Measurements from ENCODE around the gene RBM47.
"Not testable (repeated sequence)": the region's sequence is repeated elsewhere in the genome, so short reads cannot be mapped to it uniquely, and the experiment has no call there.

RBM47 gene

GRCh38 chr4:40559585-40560465 is 69.8 kb downstream of the RBM47 start:
- no peak for DNase-seq (ENCODE audit: low read depth)
- no peak overlapping the region for H3K4me3 ChIP-seq (ENCODE audit: low read depth, low read length)
- TF ChIP-seq CTCF (IDR thresholded peaks at IDR 0.05; ENCODE audit: low read depth, low read length, missing control alignments) = no peak

GRCh38 chr4:40557736-40558135 is 71.9 kb downstream of the RBM47 start:
- H3K4me3 ChIP-seq (ENCODE audit: low read depth, low read length) = no peak overlapping the region
- TF ChIP-seq CTCF (IDR thresholded peaks at IDR 0.05; ENCODE audit: low read depth, low read length, missing control alignments) = no peak
- no peak for DNase-seq (ENCODE audit: low read depth)

- no peak for TF ChIP-seq CTCF (IDR thresholded peaks at IDR 0.05; ENCODE audit: low read depth, low read length, missing control alignments)
- DNase-seq (ENCODE audit: low read depth) = no peak
These were observed 74.3 kb downstream of the RBM47 start for GRCh38 chr4:40555176-40555900.

GRCh38 chr4:40554641-40555040 is 75.0 kb downstream of the RBM47 start:
- not testable (repeated sequence) for DNase-seq (ENCODE audit: low read depth); H3K4me3 ChIP-seq (ENCODE audit: low read depth, low read length)

More at GRCh38 chr4:40555176-40555900, 74.3 kb downstream of the RBM47 start:
- H3K4me3 ChIP-seq (ENCODE audit: low read depth, low read length) = no peak overlapping the region

- H3K4me3 ChIP-seq (ENCODE audit: low read depth, low read length) = no peak overlapping the region
- DNase-seq (ENCODE audit: low read depth) = no peak
- no peak for TF ChIP-seq CTCF (IDR thresholded peaks at IDR 0.05; ENCODE audit: low read depth, low read length, missing control alignments)
These were observed 75.7 kb downstream of the RBM47 start for GRCh38 chr4:40553995-40554394.

- no peak for TF ChIP-seq CTCF (IDR thresholded peaks at IDR 0.05; ENCODE audit: low read depth, low read length, missing control alignments)
- no peak for DNase-seq (ENCODE audit: low read depth)
- H3K4me3 ChIP-seq (ENCODE audit: low read depth, low read length) = no peak overlapping the region
These were observed 77.1 kb downstream of the RBM47 start for GRCh38 chr4:40552536-40552935.

GRCh38 chr4:40551568-40552136 is 78.0 kb downstream of the RBM47 start:
- DNase-seq (ENCODE audit: low read depth) = not testable (repeated sequence)
- peak overlapping the region; percentile 30 for H3K4me3 ChIP-seq (ENCODE audit: low read depth, low read length)

Data from GM12864 (cell line).